ENCODE measurements around the gene DNM1. TPM values are rescaled to one million over a fixed set of nuclear protein-coding genes. Genes with fewer than 3 reads are reported as not detected.

The DNM1 gene
- total and polyA plus RNA-seq, 2 of the 8 experiments (the other 6 are each of a cell fraction or from before 2014, with no cell fraction given), result 34.3 to 62.7 TPM

DNA sequence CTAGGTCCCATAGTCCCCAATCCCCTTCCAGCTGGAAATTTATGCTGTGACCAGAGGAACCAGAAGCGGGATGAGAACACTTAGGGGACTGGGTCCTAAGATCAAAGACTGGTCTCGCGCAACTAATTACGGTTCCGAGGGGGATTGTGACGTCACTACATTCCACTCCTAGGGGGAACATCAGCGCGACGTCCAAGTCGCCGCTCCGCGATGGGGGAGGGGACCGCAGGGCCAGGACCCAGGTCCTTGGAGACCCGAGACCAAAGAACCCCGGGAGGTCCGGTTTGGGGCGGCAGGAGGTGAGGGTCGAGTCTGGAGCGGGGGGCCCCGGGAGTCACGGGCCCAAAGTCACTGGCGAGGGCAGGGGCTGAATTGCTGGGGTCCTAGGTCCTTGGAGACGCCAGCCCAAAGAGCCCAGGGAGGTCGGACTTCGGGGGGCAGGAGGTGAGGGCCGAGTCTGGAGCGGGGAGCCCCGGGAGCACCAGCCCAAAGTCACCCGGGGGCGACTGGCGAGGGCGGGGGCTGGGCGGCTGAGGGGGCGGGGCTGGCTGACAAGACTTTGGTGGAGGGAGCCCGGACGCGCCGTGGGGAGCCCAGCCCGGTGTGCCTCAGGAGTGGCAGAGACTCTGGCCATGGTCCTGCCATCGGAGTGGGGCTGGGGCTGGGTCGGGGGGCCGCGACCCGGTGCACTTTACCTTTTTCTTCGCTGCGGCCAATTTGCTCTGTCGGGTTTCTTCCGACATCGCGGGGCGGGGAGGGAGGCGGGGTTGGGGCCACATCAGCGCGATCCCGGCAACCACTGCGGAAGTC lies 72.2 kb downstream of the DNM1 start, which contains the start of gene GOLGA2 (continued):
- TF ChIP-seq HDAC6 (IDR thresholded peaks at IDR 0.05; ENCODE audit: low read depth, low read length), result no peak
- no peak for TF ChIP-seq EGR1 (IDR thresholded peaks at IDR 0.05; ENCODE audit: borderline replicate concordance, low read depth, low read length)
- no peak for TF ChIP-seq GABPA (IDR thresholded peaks at IDR 0.05; ENCODE audit: borderline replicate concordance, insufficient read depth, low read length)
- peak; percentile 64 for TF ChIP-seq KDM4A (IDR thresholded peaks at IDR 0.05; ENCODE audit: low read depth, low read length, severe bottlenecking)
- TF ChIP-seq CREB1 (IDR thresholded peaks at IDR 0.05), result peak; percentile 88
